22Rv1 (cell line): ENCODE measurements around the gene PCNX4.

Source experiments
- ZFX ChIP-seq: fragments of 450-650 bp; IDR thresholded peaks from 2 replicates; pipeline ENCODE4 v1.6.1; 2017; ENCODE audit warnings: antibody characterized with exemption, borderline replicate concordance
- TF ChIP-seq, protein P1 (sequence below): fragments of 450-650 bp; IDR thresholded peaks from 2 replicates; pipeline ENCODE4 v1.5.1; 2017; ENCODE audit warnings: mild to moderate bottlenecking

DNA sequence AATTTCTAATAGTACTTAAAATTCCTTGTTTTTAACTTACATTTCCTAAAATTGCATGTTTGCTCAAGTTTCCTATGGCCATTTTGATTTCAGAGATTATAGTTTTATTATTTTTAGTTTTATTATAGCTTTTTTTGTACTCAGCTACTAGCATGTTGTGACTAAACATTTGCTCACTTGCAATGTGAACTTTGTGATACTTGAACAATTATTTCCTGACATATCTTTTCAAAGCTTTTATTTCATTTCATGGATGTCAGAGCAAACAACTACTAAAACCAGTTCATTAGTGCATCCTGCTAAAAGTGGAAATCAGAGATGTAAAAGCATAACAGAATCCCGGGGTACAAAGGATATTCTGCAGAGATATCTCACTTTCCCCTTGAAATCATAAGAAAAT is 33.6 kb upstream of the PCNX4 start:
- TF ChIP-seq, protein P1, sequence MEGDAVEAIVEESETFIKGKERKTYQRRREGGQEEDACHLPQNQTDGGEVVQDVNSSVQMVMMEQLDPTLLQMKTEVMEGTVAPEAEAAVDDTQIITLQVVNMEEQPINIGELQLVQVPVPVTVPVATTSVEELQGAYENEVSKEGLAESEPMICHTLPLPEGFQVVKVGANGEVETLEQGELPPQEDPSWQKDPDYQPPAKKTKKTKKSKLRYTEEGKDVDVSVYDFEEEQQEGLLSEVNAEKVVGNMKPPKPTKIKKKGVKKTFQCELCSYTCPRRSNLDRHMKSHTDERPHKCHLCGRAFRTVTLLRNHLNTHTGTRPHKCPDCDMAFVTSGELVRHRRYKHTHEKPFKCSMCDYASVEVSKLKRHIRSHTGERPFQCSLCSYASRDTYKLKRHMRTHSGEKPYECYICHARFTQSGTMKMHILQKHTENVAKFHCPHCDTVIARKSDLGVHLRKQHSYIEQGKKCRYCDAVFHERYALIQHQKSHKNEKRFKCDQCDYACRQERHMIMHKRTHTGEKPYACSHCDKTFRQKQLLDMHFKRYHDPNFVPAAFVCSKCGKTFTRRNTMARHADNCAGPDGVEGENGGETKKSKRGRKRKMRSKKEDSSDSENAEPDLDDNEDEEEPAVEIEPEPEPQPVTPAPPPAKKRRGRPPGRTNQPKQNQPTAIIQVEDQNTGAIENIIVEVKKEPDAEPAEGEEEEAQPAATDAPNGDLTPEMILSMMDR = no peak
- TF ChIP-seq ZFX = no peak
